ENCODE results near the gene RELN. TPM values are rescaled to one million over a fixed set of nuclear protein-coding genes. Genes with fewer than 3 reads are reported as not detected.
"Not testable (repeated sequence)": the region's sequence is repeated elsewhere in the genome, so short reads cannot be mapped to it uniquely, and the experiment has no call there.

The RELN gene
- total and polyA plus RNA-seq, 2 donors (not counting 1 experiment from before 2014, with no cell fraction given) = not detected

GRCh38 chr7:103823084-103823483 lies 166.4 kb downstream of the RELN start:
- Mint-ChIP-seq H3K27me3 (no peaks in the 10 kb centered on the region), H3K27ac (no peak overlapping the region), H3K9me3 (ENCODE audit: insufficient read depth) (no peaks in the 10 kb centered on the region), H3K4me1 (no peaks in the 10 kb centered on the region), H3K4me3 (no peak overlapping the region)
- Histone ChIP-seq H3K9me3 (ENCODE audit: control extremely low read depth in 1 of 3, control insufficient read depth in 2 of 3, insufficient read depth in 1 of 3, low read length in 2 of 3) (no peaks in the 10 kb centered on the region), H3K27ac (ENCODE audit: low read length in 2 of 2) (no peak overlapping the region), H3K79me2 (ENCODE audit: control insufficient read depth, insufficient read depth, low read length) (no peaks in the 10 kb centered on the region), H3K27me3 (replicated peaks in 1 of 4; ENCODE audit: control extremely low read depth in 1 of 4, control insufficient read depth in 3 of 4, insufficient read depth in 4 of 4, low read length in 3 of 4) (no peaks in the 10 kb centered on the region), H4K20me1 (ENCODE audit: control insufficient read depth, insufficient read depth, low read length, poor library complexity, severe bottlenecking) (no peaks in the 10 kb centered on the region), H3K4me1 (ENCODE audit: control insufficient read depth in 2 of 2, insufficient read depth in 2 of 2, low read length in 2 of 2) (no peaks in the 10 kb centered on the region), H3K9ac (ENCODE audit: low read length) (no peak overlapping the region), H3K36me3 (replicated peaks in 1 of 2; ENCODE audit: control extremely low read depth in 1 of 2, control insufficient read depth in 1 of 2, extremely low read depth in 1 of 2, insufficient read depth in 2 of 2, low read length in 1 of 2) (no peaks in the 10 kb centered on the region), H2AFZ (ENCODE audit: insufficient read depth, low read depth, low read length, poor library complexity, severe bottlenecking) (no peak overlapping the region), H3K4me3 (ENCODE audit: control extremely low read depth in 1 of 5, extremely low read depth in 1 of 5, insufficient read depth in 1 of 5, low read depth in 2 of 5, low read length in 4 of 5) (no peak overlapping the region), H3K4me2 (replicated peaks; ENCODE audit: low read depth, low read length, poor library complexity, severe bottlenecking) (no peak overlapping the region)
- TF ChIP-seq EZH2 (IDR thresholded peaks at IDR 0.05; ENCODE audit: borderline replicate concordance, insufficient read depth, low read depth, low read length, poor library complexity, severe bottlenecking) = no peak
- no peak for TF ChIP-seq CTCF (IDR thresholded peaks at IDR 0.05)
- POLR2A ChIA-PET = no interaction called here
- intact Hi-C loops (cut with micrococcal nuclease) = no loop called here
- WGBS (ENCODE audit: insufficient coverage) = no CpG with 5 or more reads among the region's 1 CpG
- DNase-seq (no peak), ATAC-seq (ENCODE audit: low read depth) (no peak)
- CTCF ChIA-PET = no interaction called here

GRCh38 chr7:103821092-103821491 lies 168.4 kb downstream of the RELN start:
- Histone ChIP-seq H3K27ac (ENCODE audit: low read length in 2 of 2) (no peak overlapping the region), H3K27me3 (replicated peaks in 1 of 4; ENCODE audit: control extremely low read depth in 1 of 4, control insufficient read depth in 3 of 4, insufficient read depth in 4 of 4, low read length in 3 of 4) (no peaks in the 10 kb centered on the region), H2AFZ (ENCODE audit: insufficient read depth, low read depth, low read length, poor library complexity, severe bottlenecking) (no peak overlapping the region), H3K4me1 (ENCODE audit: control insufficient read depth in 2 of 2, insufficient read depth in 2 of 2, low read length in 2 of 2) (no peaks in the 10 kb centered on the region), H3K9me3 (ENCODE audit: control extremely low read depth in 1 of 3, control insufficient read depth in 2 of 3, insufficient read depth in 1 of 3, low read length in 2 of 3) (no peaks in the 10 kb centered on the region), H3K36me3 (replicated peaks in 1 of 2; ENCODE audit: control extremely low read depth in 1 of 2, control insufficient read depth in 1 of 2, extremely low read depth in 1 of 2, insufficient read depth in 2 of 2, low read length in 1 of 2) (no peaks in the 10 kb centered on the region), H3K9ac (ENCODE audit: low read length) (no peak overlapping the region), H3K4me3 (ENCODE audit: control extremely low read depth in 1 of 5, extremely low read depth in 1 of 5, insufficient read depth in 1 of 5, low read depth in 2 of 5, low read length in 4 of 5) (no peak overlapping the region), H3K4me2 (replicated peaks; ENCODE audit: low read depth, low read length, poor library complexity, severe bottlenecking) (no peak overlapping the region), H4K20me1 (ENCODE audit: control insufficient read depth, insufficient read depth, low read length, poor library complexity, severe bottlenecking) (no peaks in the 10 kb centered on the region), H3K79me2 (ENCODE audit: control insufficient read depth, insufficient read depth, low read length) (no peaks in the 10 kb centered on the region)
- no CpG with 5 or more reads among the region's 2 CpGs for WGBS (ENCODE audit: insufficient coverage)
- ATAC-seq (ENCODE audit: low read depth) (no peak), DNase-seq (no peak)
- POLR2A ChIA-PET = no interaction called here
- H3K27ac Mint-ChIP-seq = no peak overlapping the region
- H3K4me1 Mint-ChIP-seq = no peaks in the 10 kb centered on the region
- H3K27me3 Mint-ChIP-seq = no peaks in the 10 kb centered on the region
- intact Hi-C loops (cut with micrococcal nuclease) = no loop called here
- no peaks in the 10 kb centered on the region for H3K9me3 Mint-ChIP-seq (ENCODE audit: insufficient read depth)
- no peak overlapping the region for H3K4me3 Mint-ChIP-seq
- TF ChIP-seq CTCF (IDR thresholded peaks at IDR 0.05) (no peak), EZH2 (IDR thresholded peaks at IDR 0.05; ENCODE audit: borderline replicate concordance, insufficient read depth, low read depth, low read length, poor library complexity, severe bottlenecking) (no peak)
- CTCF ChIA-PET = no interaction called here

- H3K4me1 ChIP-seq (ENCODE audit: control insufficient read depth in 2 of 2, insufficient read depth in 2 of 2, low read length in 2 of 2); H4K20me1 ChIP-seq (ENCODE audit: control insufficient read depth, insufficient read depth, low read length, poor library complexity, severe bottlenecking); DNase-seq; H3K9me3 ChIP-seq (ENCODE audit: control extremely low read depth in 1 of 3, control insufficient read depth in 2 of 3, insufficient read depth in 1 of 3, low read length in 2 of 3); H3K4me1 Mint-ChIP-seq; POLR2A ChIA-PET; CTCF ChIA-PET; H3K27me3 ChIP-seq (replicated peaks in 1 of 4; ENCODE audit: control extremely low read depth in 1 of 4, control insufficient read depth in 3 of 4, insufficient read depth in 4 of 4, low read length in 3 of 4); H3K9me3 Mint-ChIP-seq (ENCODE audit: insufficient read depth); H3K27ac ChIP-seq (ENCODE audit: low read length in 2 of 2); H3K27me3 Mint-ChIP-seq; H3K4me3 Mint-ChIP-seq; H3K36me3 ChIP-seq (replicated peaks in 1 of 2; ENCODE audit: control extremely low read depth in 1 of 2, control insufficient read depth in 1 of 2, extremely low read depth in 1 of 2, insufficient read depth in 2 of 2, low read length in 1 of 2); ATAC-seq (ENCODE audit: low read depth); H2AFZ ChIP-seq (ENCODE audit: insufficient read depth, low read depth, low read length, poor library complexity, severe bottlenecking); H3K4me2 ChIP-seq (replicated peaks; ENCODE audit: low read depth, low read length, poor library complexity, severe bottlenecking); H3K4me3 ChIP-seq (ENCODE audit: control extremely low read depth in 1 of 5, extremely low read depth in 1 of 5, insufficient read depth in 1 of 5, low read depth in 2 of 5, low read length in 4 of 5); H3K79me2 ChIP-seq (ENCODE audit: control insufficient read depth, insufficient read depth, low read length); intact Hi-C loops (cut with micrococcal nuclease); H3K9ac ChIP-seq (ENCODE audit: low read length); H3K27ac Mint-ChIP-seq: not testable (repeated sequence)
- 83% methylated on average over 2 of the region's 5 CpGs for WGBS (ENCODE audit: insufficient coverage)
These were observed 173.5 kb downstream of the RELN start for GRCh38 chr7:103815972-103816371.

All from B cell (primary cell).